GM06990 (cell line): ENCODE data around the gene TBC1D22A.

Source experiments
- DNase-seq: peaks from one replicate; pipeline ENCODE4 v3.0.0-alpha.2; 2011; ENCODE audit not compliant: insufficient read length; ENCODE audit errors: extremely low read depth
- H3K27me3 ChIP-seq: replicated peaks from 2 replicates; pipeline ENCODE4 v1.6.0; 2011; ENCODE audit warnings: low read length; ENCODE audit not compliant: control insufficient read depth, insufficient read depth
- H3K36me3 ChIP-seq: 2 replicates; pipeline ENCODE4 v1.5.1; 2011; ENCODE audit warnings: low read length; ENCODE audit not compliant: control insufficient read depth, insufficient read depth
- H3K4me3 ChIP-seq: replicated peaks from 2 replicates; pipeline ENCODE4 v1.5.1; 2011; ENCODE audit warnings: low read depth, mild to moderate bottlenecking, control low read depth, low read length
- TF ChIP-seq, protein P1 (sequence below): IDR thresholded peaks from 2 replicates; pipeline ENCODE4 v1.5.1; 2011; ENCODE audit warnings: low read length, control low read depth, mild to moderate bottlenecking, inconsistent platforms; ENCODE audit not compliant: insufficient read depth, poor library complexity, severe bottlenecking

The TBC1D22A gene

DNA sequence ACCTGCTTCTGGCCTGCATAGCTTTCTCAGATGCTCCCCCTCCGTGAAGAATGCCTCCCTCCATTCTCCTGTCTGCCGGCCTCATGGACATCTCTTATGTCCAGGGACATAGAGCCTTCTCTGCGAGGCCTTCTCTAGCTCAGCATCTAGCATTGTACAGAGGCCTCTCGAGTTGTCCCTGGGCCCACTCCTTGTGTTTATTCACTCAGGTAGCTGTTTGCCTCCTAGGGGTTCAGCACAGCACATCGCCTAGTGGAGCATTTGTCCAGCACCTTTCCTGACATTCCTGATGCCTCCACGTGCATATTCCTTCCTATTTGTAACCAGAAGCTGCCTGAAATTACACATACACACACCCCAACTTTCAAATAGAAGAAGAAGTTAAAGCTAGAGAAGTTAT, 101.3 kb downstream of the TBC1D22A start:
- TF ChIP-seq, protein P1, sequence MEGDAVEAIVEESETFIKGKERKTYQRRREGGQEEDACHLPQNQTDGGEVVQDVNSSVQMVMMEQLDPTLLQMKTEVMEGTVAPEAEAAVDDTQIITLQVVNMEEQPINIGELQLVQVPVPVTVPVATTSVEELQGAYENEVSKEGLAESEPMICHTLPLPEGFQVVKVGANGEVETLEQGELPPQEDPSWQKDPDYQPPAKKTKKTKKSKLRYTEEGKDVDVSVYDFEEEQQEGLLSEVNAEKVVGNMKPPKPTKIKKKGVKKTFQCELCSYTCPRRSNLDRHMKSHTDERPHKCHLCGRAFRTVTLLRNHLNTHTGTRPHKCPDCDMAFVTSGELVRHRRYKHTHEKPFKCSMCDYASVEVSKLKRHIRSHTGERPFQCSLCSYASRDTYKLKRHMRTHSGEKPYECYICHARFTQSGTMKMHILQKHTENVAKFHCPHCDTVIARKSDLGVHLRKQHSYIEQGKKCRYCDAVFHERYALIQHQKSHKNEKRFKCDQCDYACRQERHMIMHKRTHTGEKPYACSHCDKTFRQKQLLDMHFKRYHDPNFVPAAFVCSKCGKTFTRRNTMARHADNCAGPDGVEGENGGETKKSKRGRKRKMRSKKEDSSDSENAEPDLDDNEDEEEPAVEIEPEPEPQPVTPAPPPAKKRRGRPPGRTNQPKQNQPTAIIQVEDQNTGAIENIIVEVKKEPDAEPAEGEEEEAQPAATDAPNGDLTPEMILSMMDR = no peak
- H3K36me3 ChIP-seq = peaks cover 6% of the 10 kb centered on the region; the same call in 1 of the 2 replicates
- no peak overlapping the region for H3K4me3 ChIP-seq
- no peak for DNase-seq
- H3K27me3 ChIP-seq = no peaks in the 10 kb centered on the region

DNA sequence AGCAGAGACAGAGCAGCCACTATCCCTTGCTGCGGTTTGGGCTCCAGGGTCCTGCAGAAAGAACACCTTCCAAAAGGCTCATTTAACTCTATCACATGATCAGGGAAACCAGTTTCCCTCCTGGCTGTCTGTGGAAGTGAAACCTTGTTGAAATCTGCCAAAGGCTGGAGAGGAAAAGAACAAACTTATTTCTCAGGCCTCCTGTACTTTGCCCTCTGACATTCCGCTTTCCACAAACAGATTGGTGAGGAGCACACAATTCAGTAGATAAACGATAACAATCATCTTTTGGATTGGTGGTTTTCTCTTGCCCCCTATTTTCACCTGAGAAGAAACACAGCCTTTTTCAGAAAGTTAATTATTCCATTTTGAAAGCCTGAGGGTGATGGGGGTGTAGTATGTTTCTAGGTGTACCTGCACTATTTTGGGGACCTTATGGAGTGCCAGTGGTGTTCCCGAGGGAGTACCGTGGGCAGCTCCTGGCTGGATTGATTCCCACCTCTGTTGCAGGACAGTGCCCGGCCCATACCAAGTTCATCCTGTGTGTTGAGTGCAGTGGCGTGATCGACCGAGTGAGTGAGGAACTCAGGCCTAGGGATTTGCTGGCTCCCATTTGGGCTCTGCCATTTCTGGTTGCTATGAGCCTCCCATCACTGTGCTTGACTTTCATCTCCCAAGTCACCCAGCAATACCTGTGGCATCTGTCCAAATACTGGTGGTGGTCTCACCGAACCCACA, 102.0 kb downstream of the TBC1D22A start:
- no peaks in the 10 kb centered on the region for H3K27me3 ChIP-seq
- no peak for DNase-seq

DNA sequence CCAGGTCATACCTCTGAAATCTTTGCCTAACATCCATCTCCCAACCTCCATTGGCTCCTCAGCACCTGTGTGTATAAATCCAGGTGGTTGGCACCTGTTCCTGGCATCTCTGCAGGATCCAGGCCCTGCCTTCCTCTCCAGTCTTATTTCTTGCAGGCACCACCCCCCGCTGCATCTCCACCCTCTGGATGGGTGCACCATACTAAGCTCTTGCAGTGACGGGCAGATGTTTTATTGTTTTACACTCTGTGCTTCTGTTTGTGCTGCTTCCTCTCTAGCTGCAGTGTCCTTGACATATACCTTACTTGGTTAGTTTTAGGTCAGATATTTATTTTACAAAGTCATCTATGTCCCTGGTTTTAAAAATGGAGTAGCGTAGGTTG, 102.6 kb downstream of the TBC1D22A start:
- no peaks in the 10 kb centered on the region for H3K27me3 ChIP-seq
- no peak for DNase-seq
- no peak overlapping the region for H3K4me3 ChIP-seq
- peaks cover 6% of the 10 kb centered on the region for H3K36me3 ChIP-seq
- TF ChIP-seq, protein P1 = no peak

More for the DNA sequence above, 102.0 kb downstream of the TBC1D22A start:
- TF ChIP-seq, protein P1 = no peak
- Histone ChIP-seq H3K36me3 (peaks cover 6% of the 10 kb centered on the region), H3K4me3 (no peak overlapping the region)

DNA sequence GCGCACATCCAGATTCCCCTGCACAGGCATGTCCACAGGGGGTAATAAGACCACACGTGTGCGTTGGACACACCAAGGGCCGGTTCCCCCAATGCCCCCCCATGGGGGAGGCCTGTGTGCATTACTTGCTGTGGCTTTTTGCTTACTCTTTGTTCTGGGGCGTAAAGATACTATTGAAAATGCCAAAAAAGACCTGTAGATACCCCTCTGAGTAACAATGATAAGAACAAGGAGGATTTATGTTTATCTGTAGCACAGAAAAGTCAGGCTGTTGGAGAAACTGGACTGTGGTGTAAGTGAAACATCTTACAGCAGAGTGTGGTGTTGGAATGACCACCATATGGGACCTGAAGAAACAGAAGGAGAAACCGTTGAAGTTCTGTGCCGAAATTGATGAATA, 103.2 kb downstream of the TBC1D22A start:
- no peak for DNase-seq
- H3K27me3 ChIP-seq = no peaks in the 10 kb centered on the region
- peaks cover 6% of the 10 kb centered on the region for H3K36me3 ChIP-seq
- TF ChIP-seq, protein P1 = no peak
- H3K4me3 ChIP-seq = no peak overlapping the region

DNA sequence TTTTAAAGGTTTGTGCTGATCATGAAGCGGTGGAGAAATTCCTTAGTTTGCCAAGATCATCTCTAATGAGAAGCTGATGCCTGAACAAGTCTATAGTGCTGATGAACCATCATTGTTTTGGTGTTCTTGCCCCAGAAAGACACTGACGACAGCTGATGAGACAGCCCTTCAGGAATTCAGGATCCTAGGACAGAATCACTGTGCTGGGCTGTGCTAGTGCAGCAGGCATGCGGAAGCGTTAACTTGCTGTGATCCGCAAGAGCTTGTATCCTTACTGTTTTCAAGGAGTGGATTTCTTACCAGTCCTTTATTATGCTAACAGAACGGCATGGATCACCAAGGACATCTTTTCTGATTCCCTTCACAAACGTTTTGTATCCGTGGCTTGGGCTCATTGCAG, 104.1 kb downstream of the TBC1D22A start:
- no peak for DNase-seq
- peaks cover 6% of the 10 kb centered on the region for H3K36me3 ChIP-seq
- H3K27me3 ChIP-seq = no peaks in the 10 kb centered on the region
- TF ChIP-seq, protein P1 = no peak
- no peak overlapping the region for H3K4me3 ChIP-seq

DNA sequence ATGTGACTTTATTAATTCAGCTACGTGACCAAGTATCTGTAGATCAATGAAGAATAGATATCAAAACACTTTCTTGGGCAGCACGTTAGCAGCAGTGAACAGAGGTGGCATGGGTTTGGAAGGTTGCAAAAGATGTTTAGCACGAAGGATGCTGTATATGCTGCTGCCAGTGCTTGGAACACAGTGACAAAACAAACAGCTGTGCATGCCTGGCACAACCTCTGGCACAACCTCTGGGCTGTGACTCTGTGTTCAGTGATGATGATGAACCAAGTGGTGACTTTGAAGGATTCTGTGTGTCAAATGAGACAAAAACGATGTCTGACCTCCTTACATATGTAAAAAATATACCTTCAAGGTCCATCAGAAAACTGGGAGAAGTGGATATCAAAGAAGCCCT, 104.7 kb downstream of the TBC1D22A start:
- Histone ChIP-seq H3K27me3 (no peaks in the 10 kb centered on the region), H3K36me3 (peaks cover 6% of the 10 kb centered on the region), H3K4me3 (no peak overlapping the region)
- TF ChIP-seq, protein P1 = no peak
- no peak for DNase-seq
